HepG2 (cell line): Measurements from ENCODE around the gene DCDC1.

Experiments
- CTCF ChIP-seq: sonication (generic); formaldehyde crosslinking; IDR thresholded peaks from 2 replicates; pipeline ENCODE4 v1.5.0; 2020; ENCODE audit warnings: mild to moderate bottlenecking, missing genetic modification reagents, moderate library complexity
- EZH2 ChIP-seq: conservative IDR thresholded peaks from 2 replicates; pipeline ENCODE4 v1.6.1; 2012; ENCODE audit warnings: mild to moderate bottlenecking, low read depth, low read length, moderate library complexity
- JUND ChIP-seq: sonication (generic); formaldehyde crosslinking; IDR thresholded peaks from 2 replicates; pipeline ENCODE4 v1.8.0; 2022; ENCODE audit warnings: mild to moderate bottlenecking, missing genetic modification reagents
- POLR2AphosphoS5 ChIP-seq: IDR thresholded peaks from 2 replicates; pipeline ENCODE4 v1.6.1; 2012; ENCODE audit warnings: low read depth, low read length
- RAD21 ChIP-seq: fragments of 450-650 bp; formaldehyde crosslinking; IDR thresholded peaks from 2 replicates; pipeline ENCODE4 v1.5.0; 2020; ENCODE audit warnings: mild to moderate bottlenecking
- SIN3A ChIP-seq: IDR thresholded peaks from 2 replicates; pipeline ENCODE4 v1.6.1; 2011; ENCODE audit warnings: low read depth, mild to moderate bottlenecking, control low read depth, low read length, borderline replicate concordance
- SNAPC4 ChIP-seq: sonication (generic); formaldehyde crosslinking; IDR thresholded peaks from 2 replicates; pipeline ENCODE4 v1.4.0; 2020; ENCODE audit warnings: mild to moderate bottlenecking, missing genetic modification reagents
- ZFP62 ChIP-seq: sonication (generic); formaldehyde crosslinking; IDR thresholded peaks from 2 replicates; pipeline ENCODE4 v1.4.0; 2020; ENCODE audit warnings: missing genetic modification reagents
- ZNF124 ChIP-seq: sonication (generic); formaldehyde crosslinking; IDR thresholded peaks from 2 replicates; pipeline ENCODE4 v1.4.0; 2020; ENCODE audit warnings: missing genetic modification reagents
- ZNF24 ChIP-seq: fragments of 450-650 bp; IDR thresholded peaks from 2 replicates; pipeline ENCODE4 v1.6.1; 2017; ENCODE audit warnings: antibody characterized with exemption, mild to moderate bottlenecking
- ZNF263 ChIP-seq: sonication (generic); formaldehyde crosslinking; IDR thresholded peaks from 2 replicates; pipeline ENCODE4 v1.4.0; 2020; ENCODE audit warnings: missing genetic modification reagents
- ZNF337 ChIP-seq: sonication (generic); formaldehyde crosslinking; IDR thresholded peaks from 2 replicates; pipeline ENCODE4 v1.5.1; 2020; ENCODE audit warnings: missing genetic modification reagents, low read depth, mild to moderate bottlenecking, borderline replicate concordance
- ZNF766 ChIP-seq: sonication (generic); formaldehyde crosslinking; IDR thresholded peaks from 2 replicates; pipeline ENCODE4 v1.5.0; 2020; ENCODE audit warnings: missing genetic modification reagents, borderline replicate concordance
- ZNF782 ChIP-seq: sonication (generic); formaldehyde crosslinking; IDR thresholded peaks from 2 replicates; pipeline ENCODE4 v1.4.0; 2020; ENCODE audit warnings: missing genetic modification reagents, mild to moderate bottlenecking, borderline replicate concordance

GRCh38 chr11:31254415-31254814 is 115.1 kb downstream of the DCDC1 start:
- no peak for TF ChIP-seq SIN3A
- TF ChIP-seq ZFP62 (CRISPR knock-in tag), result no peak
- TF ChIP-seq CTCF (CRISPR knock-in tag), result no peak
- no peak for TF ChIP-seq SNAPC4 (CRISPR knock-in tag)
- TF ChIP-seq ZNF782, result no peak
- TF ChIP-seq RAD21 (CRISPR knock-in tag), result no peak
- no peak for TF ChIP-seq ZNF263 (CRISPR knock-in tag)
- TF ChIP-seq EZH2, result no peak
- TF ChIP-seq POLR2AphosphoS5, result no peak
- no peak for TF ChIP-seq ZNF124 (CRISPR knock-in tag)
- no peak for TF ChIP-seq ZNF766 (CRISPR knock-in tag)
- no peak for TF ChIP-seq ZNF337
- no peak for TF ChIP-seq JUND (CRISPR knock-in tag)
- no peak for TF ChIP-seq ZNF24
